ENCODE measurements around the gene CPEB3. TPM values are rescaled to one million over a fixed set of nuclear protein-coding genes. Genes with fewer than 3 reads are reported as not detected.

The CPEB3 gene
- total RNA-seq, 1 experiment from 2014 or later: 1.0 TPM

GRCh38 chr10:92079003-92079402 lies 211.9 kb downstream of the CPEB3 start:
- Histone ChIP-seq H2BK5ac (ENCODE audit: insufficient read length, low read length) (no peak overlapping the region), H4K8ac (replicated peaks; ENCODE audit: insufficient read length, low read depth, low read length) (no peak overlapping the region), H3K56ac (ENCODE audit: insufficient read length, low read depth, low read length) (no peak overlapping the region), H4K20me1 (ENCODE audit: control insufficient read depth, insufficient read depth, insufficient read length) (no peaks in the 10 kb centered on the region), H2BK15ac (ENCODE audit: low read depth, low read length) (no peak overlapping the region), H4K91ac (ENCODE audit: insufficient read length, low read depth, low read length) (no peak overlapping the region), H2BK12ac (ENCODE audit: insufficient read length, low read depth, low read length) (no peak overlapping the region), H4K5ac (ENCODE audit: insufficient read length, low read depth, low read length) (no peak overlapping the region), H3K4me2 (ENCODE audit: insufficient read depth, insufficient read length, low read length) (no peak overlapping the region), H2BK120ac (ENCODE audit: low read depth, low read length, poor library complexity, severe bottlenecking) (no peak overlapping the region), H2AFZ (ENCODE audit: low read length) (no peak overlapping the region), H3K79me1 (ENCODE audit: insufficient read depth, low read depth, low read length, poor library complexity, severe bottlenecking) (no peaks in the 10 kb centered on the region), H3T11ph (ENCODE audit: low read length) (no peak overlapping the region), H3K9ac (ENCODE audit: extremely low read depth, insufficient read length, low read length) (no peak overlapping the region), H3K23me2 (ENCODE audit: insufficient read length, low read depth, low read length, poor library complexity, severe bottlenecking) (no peaks in the 10 kb centered on the region), H3K27ac (ENCODE audit: insufficient read length, low read depth, low read length) (no peak overlapping the region), H3K18ac (ENCODE audit: insufficient read length, low read depth, low read length) (no peak overlapping the region), H3K4me1 (ENCODE audit: insufficient read depth, low read length) (no peaks in the 10 kb centered on the region), H3K27me3 (ENCODE audit: insufficient read depth, low read length) (no peaks in the 10 kb centered on the region), H3K79me2 (ENCODE audit: insufficient read depth, low read length) (no peaks in the 10 kb centered on the region), H2AK5ac (ENCODE audit: insufficient read length, low read length) (no peak overlapping the region), H3K4ac (ENCODE audit: low read depth, low read length) (no peak overlapping the region), H3K23ac (ENCODE audit: insufficient read length, low read depth, low read length) (no peak overlapping the region), H2BK20ac (ENCODE audit: low read depth, low read length, poor library complexity, severe bottlenecking) (no peak overlapping the region), H3K14ac (ENCODE audit: insufficient read depth, low read length) (no peak overlapping the region), H3K9me3 (ENCODE audit: control insufficient read depth, low read depth, low read length) (no peaks in the 10 kb centered on the region)
- no peak for DNase-seq
- no peaks in the 10 kb centered on the region for H3K36me3 Mint-ChIP-seq (ENCODE audit: insufficient read depth in 1 of 3, low read depth in 3 of 3)
- TF ChIP-seq CTCF (conservative IDR thresholded peaks at IDR 0.05): no peak
- no peaks in the 10 kb centered on the region for H3K27me3 Mint-ChIP-seq (ENCODE audit: low read depth)
- WGBS (ENCODE audit: extremely low coverage, insufficient read length, low lambda C conversion rate): no CpG with 5 or more reads among the region's 6 CpGs
- H3K4me1 Mint-ChIP-seq: peaks cover 0 to 6% of the 10 kb centered on the region in 2 experiments; a peak in 1 of 4 replicates
- H3K27ac Mint-ChIP-seq: no peak overlapping the region
- no peak overlapping the region for H3K4me3 Mint-ChIP-seq
- H3K9me3 Mint-ChIP-seq: no peaks in the 10 kb centered on the region
